Stimulated activated CD8-positive, alpha-beta memory T cell treated with anti-CD3 and anti-CD28 coated beads, Interleukin-12 subunit alpha, Interleukin-12 subunit beta, amount 100 ng/mL, for 24 hours (primary cell): Measurements from ENCODE around the gene AMBRA1.

ENCODE experiments used
- DNase-seq: peaks from one replicate; pipeline ENCODE4 v3.0.0-alpha.2; 2020; ENCODE audit errors: extremely low read depth

AMBRA1 gene

GRCh38 chr11:46347637-46348311 lies 246.0 kb downstream of the AMBRA1 start:
- DNase-seq, result no peak

GRCh38 chr11:46346886-46347636 lies 246.8 kb downstream of the AMBRA1 start, which contains the start of gene DGKZ:
DGKZ (plus strand) TSS chr11:46347463; CDS start chr11:46347660, 197 bp downstream.
- peak; percentile 66 for DNase-seq
